HG03139 (cell line): ENCODE measurements around the gene RASGRP4.
"Not testable (repeated sequence)": the region's sequence is repeated elsewhere in the genome, so short reads cannot be mapped to it uniquely, and the experiment has no call there.

Experiments
- ATAC-seq: cut with Tn5 transposase; IDR thresholded peaks from one replicate; pipeline ENCODE4 v1.9.1; 2021; ENCODE audit not compliant: unreplicated experiment

The RASGRP4 gene, protein sequence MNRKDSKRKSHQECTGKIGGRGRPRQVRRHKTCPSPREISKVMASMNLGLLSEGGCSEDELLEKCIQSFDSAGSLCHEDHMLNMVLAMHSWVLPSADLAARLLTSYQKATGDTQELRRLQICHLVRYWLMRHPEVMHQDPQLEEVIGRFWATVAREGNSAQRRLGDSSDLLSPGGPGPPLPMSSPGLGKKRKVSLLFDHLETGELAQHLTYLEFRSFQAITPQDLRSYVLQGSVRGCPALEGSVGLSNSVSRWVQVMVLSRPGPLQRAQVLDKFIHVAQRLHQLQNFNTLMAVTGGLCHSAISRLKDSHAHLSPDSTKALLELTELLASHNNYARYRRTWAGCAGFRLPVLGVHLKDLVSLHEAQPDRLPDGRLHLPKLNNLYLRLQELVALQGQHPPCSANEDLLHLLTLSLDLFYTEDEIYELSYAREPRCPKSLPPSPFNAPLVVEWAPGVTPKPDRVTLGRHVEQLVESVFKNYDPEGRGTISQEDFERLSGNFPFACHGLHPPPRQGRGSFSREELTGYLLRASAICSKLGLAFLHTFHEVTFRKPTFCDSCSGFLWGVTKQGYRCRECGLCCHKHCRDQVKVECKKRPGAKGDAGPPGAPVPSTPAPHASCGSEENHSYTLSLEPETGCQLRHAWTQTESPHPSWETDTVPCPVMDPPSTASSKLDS

DNA sequence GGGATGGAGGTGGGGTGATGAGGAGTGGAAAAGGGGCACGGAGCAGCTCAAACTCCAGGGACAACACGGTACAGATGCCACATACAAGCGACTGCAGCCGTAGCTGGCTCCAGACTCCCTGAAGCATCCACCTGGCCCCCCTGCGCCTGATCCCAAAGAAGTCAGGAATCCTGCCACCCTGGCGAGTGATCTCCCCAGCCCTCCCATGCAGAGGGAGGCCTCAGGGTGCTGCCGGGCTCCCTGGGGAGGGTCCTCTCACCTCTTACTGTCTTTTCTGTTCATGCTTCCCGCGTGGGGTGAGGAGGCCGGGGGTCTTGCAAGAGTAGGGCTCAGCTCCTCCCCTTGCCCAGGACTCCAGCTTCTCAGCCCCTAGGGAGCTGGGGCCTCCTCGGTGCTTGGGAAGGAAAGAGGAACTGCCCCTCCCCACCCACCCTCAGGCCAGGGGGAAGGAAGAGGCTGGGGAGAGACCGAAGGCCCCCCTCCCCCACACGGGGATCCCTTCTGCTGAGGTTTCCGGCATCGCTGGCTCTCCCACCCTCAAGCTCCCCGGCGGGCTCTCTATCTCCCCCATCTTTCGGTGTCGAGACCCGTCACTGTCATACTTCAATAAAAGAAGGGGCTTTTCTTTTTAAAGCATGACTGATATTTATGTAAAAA, at the start of gene RASGRP4:
Gene RASGRP4, minus strand, starts transcription at position 410 of the 657 bp plus-strand sequence. Its CDS starts 128 bp downstream, at position 282.
- ATAC-seq = no peak

DNA sequence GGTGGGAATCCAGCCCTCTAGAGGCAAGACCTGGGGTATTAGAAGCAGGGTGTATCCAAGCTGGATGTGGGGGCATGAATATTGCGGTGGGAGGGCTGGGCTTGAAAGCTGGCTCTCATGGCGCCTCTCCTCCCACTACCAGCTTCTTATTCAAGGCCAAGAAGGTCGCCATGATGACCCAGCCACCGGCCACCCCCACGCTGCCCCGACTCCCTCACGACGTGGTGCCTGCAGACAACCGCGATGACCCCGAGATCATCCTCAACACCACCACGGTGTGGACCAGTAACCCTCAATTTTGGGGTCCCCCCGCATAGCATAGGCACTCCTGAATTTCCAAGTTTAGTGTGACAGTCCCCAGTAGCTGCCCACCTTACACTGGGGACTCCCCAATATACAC, 49.2 kb upstream of the RASGRP4 start:
- no peak for ATAC-seq

DNA sequence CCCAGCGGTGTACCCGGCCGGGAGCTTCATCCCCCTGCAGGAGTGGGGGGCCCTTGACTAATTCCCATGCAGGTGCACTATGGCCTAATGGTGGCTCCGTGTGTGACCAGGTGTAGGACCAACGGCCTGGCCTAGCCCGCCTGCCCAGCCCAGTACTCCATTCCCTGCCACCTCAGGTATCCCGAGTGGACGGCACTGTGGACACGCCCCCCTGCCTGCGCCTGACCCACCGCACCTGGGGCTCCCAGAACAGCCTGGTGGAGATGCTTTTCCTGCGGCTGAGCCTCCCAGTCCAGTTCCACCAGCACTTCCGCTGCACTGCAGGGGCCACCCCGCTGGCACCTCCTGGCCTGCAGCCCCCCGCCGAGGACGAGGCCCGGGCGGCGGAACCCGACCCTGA, 47.2 kb upstream of the RASGRP4 start:
- no peak for ATAC-seq

DNA sequence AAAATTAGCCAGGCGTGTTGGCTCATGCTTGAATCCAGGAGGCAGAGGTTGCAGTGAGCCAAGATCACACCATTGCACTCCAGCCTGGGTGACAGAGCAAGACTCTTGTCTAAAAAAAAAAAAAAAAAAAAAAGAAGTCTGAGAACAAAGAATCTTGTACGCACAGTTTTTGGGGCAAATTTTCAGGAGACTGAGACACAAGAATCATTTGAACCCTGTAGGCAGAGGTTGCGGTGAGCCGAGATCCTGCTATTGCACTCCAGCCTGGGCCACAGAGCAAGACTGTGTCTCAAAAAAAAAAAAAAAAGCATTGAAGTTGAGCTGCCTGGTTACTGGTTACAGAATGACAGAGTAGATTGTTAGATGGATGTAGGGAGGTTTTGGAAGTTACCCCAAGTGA, 46.7 kb upstream of the RASGRP4 start:
- not testable (repeated sequence) for ATAC-seq

DNA sequence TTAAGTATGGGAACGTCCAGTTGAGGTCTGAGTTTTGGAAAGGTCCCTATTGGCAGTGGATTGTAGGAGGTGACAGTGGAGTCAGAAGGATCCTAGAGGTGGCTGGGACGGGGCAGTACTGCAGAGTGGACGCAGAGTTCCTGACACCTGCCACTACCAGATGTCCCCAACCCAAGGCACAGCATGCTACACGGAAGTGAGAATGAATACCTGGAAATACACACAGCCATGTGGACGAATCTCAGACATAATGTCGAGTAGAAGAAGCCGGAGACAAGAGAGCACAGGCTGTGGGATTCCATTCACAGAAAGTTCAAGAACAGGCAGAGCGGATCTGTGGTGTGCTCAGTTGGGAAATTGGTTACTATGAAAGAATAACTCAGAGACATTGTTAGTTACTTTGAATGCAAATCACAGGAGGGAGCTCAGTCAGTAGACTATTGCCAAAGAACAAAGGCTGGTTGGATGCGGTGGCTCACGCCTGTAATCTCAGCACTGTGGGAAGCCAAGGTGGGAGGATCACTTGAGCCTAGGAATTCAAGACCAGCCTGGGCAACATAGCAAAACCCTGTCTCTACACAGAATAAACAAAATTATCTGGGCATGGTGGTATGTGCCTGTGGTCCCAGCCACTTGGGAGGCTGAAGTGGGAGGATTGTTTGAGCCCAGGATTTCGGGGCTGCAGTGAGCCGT, 44.9 kb upstream of the RASGRP4 start:
- ATAC-seq = no peak

DNA sequence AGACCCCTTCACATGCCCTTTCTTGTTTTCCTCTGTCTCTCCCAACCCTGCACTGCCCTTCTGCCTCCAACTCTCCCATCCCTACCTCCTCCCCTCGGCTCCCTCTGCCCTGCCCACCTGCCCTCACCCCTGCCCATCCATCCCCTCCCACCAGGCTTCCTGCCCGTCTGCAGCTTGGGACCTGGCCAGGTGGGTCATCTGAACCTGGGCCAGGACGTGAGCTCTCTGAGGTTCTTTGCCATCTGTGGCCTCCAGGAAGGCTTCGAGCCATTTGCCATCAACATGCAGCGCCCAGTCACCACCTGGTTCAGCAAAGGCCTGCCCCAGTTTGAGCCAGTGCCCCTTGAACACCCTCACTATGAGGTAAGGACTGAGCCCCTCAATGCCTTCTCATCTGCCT, 43.1 kb upstream of the RASGRP4 start:
- no peak for ATAC-seq

DNA sequence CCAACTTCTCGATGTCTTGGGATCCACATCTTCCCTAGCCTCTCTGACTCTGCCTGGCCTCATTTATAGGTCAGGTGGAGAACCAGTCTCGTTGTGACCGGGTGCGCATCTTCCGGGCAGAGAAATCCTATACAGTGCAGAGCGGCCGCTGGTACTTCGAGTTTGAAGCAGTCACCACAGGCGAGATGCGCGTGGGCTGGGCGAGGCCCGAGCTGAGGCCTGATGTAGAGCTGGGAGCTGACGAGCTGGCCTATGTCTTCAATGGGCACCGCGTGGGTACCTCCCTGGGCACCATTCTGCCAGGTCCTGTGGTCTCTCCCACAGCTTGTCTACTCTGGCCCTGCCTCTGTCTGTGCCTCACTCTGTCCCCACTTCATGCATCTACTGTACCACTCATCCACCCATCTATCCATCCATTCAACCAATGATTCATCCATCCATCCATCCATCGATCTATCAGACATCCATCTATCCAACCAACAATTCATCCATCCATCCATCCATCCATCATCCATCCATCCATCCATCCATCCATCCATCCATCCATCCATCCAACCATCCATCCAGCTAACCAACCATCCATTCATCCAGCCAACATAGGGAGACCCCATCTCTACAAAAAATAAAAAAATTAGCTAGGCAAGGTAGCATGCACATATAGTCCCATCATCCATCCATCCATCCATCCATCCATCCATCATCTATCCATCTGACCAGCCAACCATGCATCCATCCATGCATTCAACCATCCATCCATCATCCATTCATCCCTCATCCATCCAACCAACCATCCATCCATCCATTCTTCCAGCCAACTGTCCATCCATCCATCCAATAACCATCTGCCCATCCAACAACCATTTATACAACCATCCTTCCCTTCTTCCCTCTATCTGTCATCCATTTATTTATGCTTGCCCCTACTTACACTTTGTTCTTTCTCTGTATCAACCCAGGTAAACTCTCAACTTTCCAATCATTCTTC, 41.8 kb upstream of the RASGRP4 start:
- no peak for ATAC-seq

DNA sequence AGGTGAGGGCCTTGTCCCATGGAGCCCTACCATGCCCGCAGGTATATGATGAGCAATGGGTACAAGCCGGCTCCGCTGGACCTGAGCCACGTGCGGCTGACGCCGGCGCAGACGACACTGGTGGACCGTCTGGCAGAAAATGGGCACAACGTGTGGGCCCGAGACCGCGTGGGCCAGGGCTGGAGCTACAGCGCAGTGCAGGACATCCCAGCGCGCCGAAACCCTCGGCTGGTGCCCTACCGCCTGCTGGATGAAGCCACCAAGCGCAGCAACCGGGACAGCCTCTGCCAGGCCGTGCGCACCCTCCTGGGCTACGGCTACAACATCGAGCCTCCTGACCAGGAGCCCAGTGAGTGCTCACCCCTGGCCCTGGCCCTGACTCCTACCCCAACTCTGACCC, 40.0 kb upstream of the RASGRP4 start:
- no peak for ATAC-seq

DNA sequence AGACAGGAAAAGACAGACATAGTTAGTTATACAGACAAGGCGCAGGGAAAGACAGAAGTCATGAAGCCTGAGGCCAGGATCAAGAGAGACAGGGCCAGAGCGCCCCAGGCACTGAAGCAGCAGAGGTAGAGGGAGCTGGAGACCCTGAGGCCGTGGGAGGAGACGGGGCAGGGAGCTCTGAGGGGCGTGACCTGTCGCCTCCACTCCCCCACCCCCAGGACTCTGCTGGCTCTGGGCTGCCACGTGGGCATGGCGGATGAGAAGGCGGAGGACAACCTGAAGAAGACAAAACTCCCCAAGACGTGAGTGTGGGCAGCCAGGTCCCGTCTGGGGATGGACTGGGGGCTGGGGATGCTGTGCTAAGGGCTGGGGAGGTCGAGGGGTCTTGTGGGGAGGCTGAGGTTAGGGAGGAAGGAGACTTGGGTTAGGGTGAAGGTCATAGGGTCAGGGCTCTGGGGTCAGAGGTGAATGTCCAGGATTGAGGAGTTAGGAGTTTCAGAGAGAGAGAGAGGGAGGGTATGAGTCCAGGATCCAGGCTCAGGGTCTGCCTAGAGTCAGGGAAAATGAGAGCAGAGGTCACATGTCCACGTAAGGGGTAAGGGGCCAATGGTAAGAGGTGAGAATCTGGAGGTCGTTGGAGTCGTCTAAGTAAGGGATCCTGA, 38.5 kb upstream of the RASGRP4 start:
- ATAC-seq = no peak

DNA sequence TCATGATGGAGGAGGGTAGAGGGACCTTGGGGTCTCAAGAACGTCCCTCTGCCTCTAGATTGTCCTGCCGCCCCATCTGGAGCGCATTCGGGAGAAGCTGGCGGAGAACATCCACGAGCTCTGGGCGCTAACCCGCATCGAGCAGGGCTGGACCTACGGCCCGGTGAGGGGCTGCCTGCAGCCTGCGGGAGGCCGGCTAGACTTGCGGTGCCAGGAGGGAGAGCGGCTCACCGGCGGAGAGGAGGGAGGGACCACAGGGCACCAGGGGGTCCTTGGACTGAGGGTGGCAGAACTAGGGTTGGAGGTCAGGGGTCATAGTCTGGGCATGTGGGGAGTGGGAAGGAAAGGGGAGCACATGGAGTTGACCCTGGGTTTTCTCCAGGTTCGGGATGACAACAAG, 37.3 kb upstream of the RASGRP4 start:
- ATAC-seq = no peak

DNA sequence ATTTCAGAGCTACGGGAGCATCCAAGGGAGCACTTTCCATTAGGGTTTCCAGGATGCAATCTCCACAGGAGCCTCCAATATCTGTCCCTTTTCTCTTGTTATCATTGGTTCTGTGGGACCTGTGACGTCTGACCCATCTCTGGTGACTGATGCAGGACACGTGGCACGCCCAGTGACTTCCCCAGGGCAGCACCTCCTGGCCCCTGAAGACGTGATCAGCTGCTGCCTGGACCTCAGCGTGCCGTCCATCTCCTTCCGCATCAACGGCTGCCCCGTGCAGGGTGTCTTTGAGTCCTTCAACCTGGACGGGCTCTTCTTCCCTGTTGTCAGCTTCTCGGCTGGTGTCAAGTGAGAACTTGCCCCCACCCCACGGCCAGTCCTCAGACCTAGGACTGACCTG, 33.0 kb upstream of the RASGRP4 start:
- ATAC-seq = no peak

DNA sequence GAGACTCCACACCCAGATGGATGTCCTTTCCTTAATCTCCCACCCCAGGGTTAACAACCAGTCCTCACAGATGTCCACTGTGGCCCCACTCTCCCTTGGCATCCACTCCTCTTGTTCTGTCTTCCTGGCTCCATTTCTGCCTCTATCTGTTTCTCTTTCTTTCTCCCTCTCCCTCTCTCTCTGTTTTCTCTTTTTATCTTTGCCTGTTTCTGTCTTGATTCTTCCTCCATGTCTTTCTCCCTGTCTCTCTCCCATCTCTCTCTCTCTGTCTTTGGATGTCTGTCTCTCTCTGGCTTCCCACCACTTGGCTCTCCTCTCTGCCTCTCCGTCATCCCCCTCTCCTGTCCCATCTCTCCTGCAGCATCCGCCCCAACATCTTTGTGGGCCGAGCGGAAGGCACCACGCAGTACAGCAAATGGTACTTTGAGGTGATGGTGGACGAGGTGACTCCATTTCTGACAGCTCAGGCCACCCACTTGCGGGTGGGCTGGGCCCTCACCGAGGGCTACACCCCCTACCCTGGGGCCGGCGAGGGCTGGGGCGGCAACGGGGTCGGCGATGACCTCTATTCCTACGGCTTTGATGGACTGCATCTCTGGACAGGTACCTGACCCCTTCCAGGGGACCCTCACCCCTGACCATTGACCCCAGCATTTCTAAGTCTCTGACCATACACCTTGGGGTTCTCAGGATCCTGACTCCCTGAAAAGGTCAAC, 31.8 kb upstream of the RASGRP4 start:
- no peak for ATAC-seq

DNA sequence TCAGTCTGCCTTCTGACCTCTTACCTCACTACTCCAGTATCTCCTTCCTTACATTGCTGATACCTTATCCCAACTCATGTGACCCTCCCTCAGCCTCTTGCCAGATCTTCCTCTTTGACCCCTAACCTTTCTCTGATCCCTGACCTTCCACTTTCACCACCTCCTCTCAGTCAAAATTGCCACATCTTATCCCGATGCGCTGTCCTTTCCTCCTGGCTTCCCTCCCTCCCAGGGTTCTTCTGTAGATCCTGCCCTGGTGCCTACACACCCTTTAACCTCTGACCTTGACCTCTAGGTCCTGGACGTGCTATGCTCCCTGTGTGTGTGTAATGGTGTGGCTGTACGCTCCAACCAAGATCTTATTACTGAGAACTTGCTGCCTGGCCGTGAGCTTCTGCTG, 31.2 kb upstream of the RASGRP4 start:
- no peak for ATAC-seq

DNA sequence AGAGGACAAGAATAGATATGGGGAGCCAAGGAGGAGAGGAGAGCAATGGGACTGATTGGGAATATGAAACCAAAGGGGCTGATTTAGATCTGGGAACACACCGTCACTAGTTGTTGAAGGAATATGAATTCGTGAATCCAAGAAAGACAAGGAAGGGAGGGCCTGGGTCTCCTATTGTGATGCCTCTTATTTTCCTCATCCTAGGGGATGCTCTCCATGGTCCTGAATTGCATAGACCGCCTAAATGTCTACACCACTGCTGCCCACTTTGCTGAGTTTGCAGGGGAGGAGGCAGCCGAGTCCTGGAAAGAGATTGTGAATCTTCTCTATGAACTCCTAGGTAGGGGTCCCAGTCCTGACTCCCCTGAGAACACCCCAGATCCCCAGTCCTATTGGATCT, 29.0 kb upstream of the RASGRP4 start:
- no peak for ATAC-seq

DNA sequence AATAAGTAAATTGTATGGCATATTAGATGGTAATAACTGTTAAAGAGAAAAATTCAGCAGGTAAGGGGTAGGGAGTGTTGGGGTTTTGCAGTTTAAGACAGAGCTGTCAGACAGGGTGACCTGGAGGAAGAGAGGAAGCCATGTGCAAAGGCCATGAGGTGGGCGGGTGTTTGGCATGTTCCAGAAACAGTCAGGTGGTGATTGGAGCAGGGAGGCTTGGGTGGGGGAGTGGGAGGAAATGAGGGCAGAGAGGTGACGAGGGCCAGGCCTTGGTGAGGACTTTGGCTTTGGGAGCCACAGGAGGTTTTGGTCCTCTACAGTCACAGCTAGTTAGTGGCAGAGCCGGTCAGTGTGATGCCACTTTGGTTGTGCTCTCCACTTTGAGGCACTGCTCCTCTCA, 27.6 kb upstream of the RASGRP4 start:
- no peak for ATAC-seq

DNA sequence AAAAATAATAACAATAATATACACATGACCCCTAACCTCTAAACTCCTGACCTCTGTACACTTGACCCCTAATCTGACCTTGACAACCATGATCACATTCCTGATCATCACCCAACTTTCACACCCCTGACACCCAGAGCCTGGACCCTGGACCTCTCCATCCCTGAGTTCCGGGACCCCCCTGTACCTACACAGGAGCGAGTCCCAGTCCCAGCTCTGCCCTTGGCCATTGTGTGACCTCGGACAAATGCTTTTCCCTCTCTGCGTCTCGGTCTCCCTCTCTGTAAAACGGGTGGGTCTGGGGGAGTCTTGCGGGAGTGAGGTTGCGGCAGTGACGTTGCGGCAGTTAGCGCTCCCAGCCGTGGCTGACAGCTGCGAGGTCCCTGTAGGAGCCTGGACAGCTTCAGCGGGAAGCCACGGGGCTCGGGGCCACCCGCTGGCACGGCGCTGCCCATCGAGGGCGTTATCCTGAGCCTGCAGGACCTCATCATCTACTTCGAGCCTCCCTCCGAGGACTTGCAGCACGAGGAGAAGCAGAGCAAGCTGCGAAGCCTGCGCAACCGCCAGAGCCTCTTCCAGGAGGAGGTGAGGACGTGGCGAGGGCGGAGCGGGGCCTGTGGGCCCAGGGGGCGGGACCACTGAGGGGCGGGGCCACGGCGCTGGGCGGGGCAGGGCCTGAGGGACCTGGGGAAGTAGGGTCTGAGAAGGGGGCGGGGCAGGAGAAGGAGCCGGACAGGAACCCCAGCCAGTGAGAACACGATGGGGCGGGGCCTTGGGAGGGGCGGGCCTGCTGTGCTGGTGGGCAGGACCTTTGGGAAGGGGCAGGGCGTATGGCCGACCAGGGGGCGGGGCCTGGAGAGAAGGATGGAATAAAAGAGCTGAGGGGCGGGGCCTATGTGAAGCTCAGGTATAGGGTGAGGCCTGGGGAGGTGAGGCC, 26.7 kb upstream of the RASGRP4 start:
- no peak for ATAC-seq

DNA sequence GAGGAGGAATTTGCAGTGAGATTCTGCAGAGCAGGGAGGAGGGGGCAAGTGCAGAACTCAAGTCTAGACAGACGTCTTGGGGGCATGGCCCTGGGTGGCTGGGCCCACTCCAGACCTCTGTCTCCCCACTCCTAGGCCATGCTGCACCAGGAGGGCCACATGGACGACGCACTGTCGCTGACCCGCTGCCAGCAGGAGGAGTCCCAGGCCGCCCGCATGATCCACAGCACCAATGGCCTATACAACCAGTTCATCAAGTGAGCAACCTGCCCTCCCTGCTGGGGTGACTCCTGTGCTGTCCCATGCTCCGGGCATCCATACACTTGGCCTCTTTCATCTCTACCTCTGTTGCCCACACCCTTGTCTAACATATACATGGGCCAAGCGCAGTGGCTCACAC, 25.6 kb upstream of the RASGRP4 start:
- no peak for ATAC-seq

DNA sequence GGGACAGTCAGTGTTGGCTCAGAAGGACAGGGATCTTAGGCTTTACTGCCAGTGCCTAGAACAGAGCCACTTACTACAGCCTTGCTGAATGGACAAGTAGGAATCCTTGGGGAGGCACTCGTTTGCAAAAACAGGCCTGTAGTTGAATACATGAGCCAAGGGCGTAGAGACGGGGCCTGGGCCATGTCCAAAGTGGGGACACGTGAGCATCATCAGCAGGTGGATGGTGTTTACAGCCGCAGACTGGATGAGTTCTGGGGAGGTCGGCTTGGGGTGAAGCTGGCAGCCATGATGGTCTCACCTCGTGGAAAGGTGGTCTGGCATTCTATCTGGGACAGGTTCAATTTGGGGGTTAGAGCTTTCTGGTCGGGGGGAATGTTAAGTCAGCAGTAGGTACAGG, 25.0 kb upstream of the RASGRP4 start:
- ATAC-seq = no peak
